ENCODE measurements around the gene SYCE1L. TPM values are rescaled to one million over a fixed set of nuclear protein-coding genes. Genes with fewer than 3 reads are reported as not detected.
"Not testable (repeated sequence)": the region's sequence is repeated elsewhere in the genome, so short reads cannot be mapped to it uniquely, and the experiment has no call there.

Gene SYCE1L
- total RNA-seq, 4 donors from 2014 or later: 3.9 TPM; not detected in 3

DNA sequence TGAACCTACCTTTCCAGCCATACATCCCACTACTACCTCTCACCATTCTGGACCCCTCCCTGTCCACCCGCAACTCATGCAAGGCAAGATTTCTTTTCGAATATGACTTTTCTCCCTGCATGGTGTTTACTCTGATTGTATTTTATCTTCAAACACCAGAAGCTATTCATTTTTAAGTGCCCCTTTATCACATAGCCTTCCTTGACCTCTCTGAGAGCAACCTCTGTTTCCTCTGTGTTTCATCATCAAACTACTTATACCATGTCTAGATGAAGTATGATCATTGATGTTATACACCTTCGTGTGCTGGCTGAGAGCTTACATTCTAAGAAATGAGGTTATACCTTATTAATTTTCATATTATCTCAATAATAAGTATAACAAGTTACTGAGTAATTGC is 31.8 kb downstream of the SYCE1L start:
- Histone ChIP-seq H3K4me3 (replicated peaks in 1 of 3) (no peak overlapping the region), H3K4me1 (no peaks in the 10 kb centered on the region), H3K27ac (no peak overlapping the region), H3K9me3 (no peaks in the 10 kb centered on the region), H3K27me3 (no peaks in the 10 kb centered on the region), H3K36me3 (no peaks in the 10 kb centered on the region)
- WGBS, 2 donors: 92 to 93% methylated on average over 3 of the region's 3 CpGs
- no peak for DNase-seq
- intact Hi-C loops (cut with DNase I): loop anchor here (5.0 to 10.0 kb wide), 2 partner anchors 214 to 431 kb away; no protein-coding TSS in a partner anchor
- TF ChIP-seq, protein P1, sequence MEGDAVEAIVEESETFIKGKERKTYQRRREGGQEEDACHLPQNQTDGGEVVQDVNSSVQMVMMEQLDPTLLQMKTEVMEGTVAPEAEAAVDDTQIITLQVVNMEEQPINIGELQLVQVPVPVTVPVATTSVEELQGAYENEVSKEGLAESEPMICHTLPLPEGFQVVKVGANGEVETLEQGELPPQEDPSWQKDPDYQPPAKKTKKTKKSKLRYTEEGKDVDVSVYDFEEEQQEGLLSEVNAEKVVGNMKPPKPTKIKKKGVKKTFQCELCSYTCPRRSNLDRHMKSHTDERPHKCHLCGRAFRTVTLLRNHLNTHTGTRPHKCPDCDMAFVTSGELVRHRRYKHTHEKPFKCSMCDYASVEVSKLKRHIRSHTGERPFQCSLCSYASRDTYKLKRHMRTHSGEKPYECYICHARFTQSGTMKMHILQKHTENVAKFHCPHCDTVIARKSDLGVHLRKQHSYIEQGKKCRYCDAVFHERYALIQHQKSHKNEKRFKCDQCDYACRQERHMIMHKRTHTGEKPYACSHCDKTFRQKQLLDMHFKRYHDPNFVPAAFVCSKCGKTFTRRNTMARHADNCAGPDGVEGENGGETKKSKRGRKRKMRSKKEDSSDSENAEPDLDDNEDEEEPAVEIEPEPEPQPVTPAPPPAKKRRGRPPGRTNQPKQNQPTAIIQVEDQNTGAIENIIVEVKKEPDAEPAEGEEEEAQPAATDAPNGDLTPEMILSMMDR (IDR thresholded peaks at IDR 0.05): no peak
- no peak for TF ChIP-seq POLR2A (IDR thresholded peaks at IDR 0.05)

DNA sequence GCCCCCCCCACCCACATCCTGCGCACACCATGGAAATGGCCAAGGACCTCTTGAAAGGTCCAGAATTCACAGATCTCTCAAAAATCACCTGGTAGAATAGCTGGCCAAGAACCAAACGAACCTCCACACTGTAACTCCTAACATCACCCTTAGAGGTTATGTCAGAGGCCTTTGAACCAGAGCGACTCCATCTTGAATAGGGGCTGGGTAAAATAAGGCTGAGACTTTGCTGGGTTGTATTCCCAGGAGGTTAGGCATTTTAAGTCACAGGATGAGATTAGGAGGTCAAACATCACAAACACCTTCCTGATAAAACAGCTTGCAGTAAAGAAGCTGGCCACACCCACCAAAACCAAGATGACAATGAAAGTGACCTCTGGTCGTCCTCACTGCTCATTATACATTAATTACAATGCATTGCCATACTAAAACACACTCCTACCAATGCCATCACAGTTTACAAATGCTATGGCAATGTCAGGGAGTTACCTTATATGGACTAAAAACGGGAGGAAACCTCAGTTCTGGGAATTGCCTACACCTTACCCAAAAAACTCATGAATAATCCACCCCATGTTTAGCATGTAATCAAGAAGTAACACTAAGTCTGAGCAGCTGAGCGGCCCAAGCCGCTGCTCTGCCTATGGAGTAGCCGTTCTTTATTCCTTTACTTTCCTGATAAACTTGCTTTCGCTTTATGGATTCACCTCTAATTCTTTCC is 34.8 kb downstream of the SYCE1L start:
- TF ChIP-seq, protein P1 (IDR thresholded peaks at IDR 0.05): no peak
- no peak for TF ChIP-seq POLR2A (IDR thresholded peaks at IDR 0.05)
- H3K4me3 ChIP-seq (replicated peaks in 1 of 3): no peak overlapping the region
- no peaks in the 10 kb centered on the region for H3K36me3 ChIP-seq
- no peaks in the 10 kb centered on the region for H3K27me3 ChIP-seq
- H3K27ac ChIP-seq: no peak overlapping the region
- no peak for DNase-seq
- intact Hi-C loops (cut with DNase I): loop anchor here (5.0 to 10.0 kb wide), 2 partner anchors 211 to 428 kb away; no protein-coding TSS in a partner anchor
- no peaks in the 10 kb centered on the region for H3K9me3 ChIP-seq
- WGBS, 2 donors: 79 to 84% methylated on average over 9 of the region's 9 CpGs
- peaks cover 0 to 3% of the 10 kb centered on the region in 2 donors for H3K4me1 ChIP-seq

DNA sequence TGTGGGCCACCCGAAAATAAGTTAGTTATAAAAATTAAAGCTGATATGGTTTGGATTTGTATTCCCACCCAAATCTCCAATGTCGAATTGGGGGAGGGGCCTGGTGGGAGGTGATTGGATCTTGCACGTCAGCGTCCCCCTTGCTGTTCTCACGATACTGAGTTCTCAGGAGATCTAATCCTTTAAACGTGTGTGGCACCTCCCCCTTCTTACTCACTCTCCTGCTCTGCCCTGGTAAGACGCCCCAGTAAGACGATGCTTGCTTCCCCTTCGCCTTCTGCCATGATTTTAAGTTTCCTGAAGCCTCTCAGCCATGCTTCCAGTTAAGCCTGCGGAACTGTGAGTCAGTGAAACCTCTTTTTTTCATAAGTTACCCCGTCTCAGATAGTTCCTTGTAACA is 35.4 kb downstream of the SYCE1L start:
- no peaks in the 10 kb centered on the region for H3K9me3 ChIP-seq
- intact Hi-C loops (cut with DNase I): loop anchor here (5.0 to 10.0 kb wide), 2 partner anchors 210 to 428 kb away; no protein-coding TSS in a partner anchor
- no peak overlapping the region for H3K27ac ChIP-seq
- H3K27me3 ChIP-seq: no peaks in the 10 kb centered on the region
- no peaks in the 10 kb centered on the region for H3K36me3 ChIP-seq
- 50 to 54% methylated on average over 11 of the region's 11 CpGs for WGBS, 2 donors
- peaks cover 0 to 3% of the 10 kb centered on the region in 2 donors for H3K4me1 ChIP-seq
- TF ChIP-seq POLR2A (IDR thresholded peaks at IDR 0.05): no peak
- TF ChIP-seq, protein P1 (IDR thresholded peaks at IDR 0.05): no peak
- no peak overlapping the region for H3K4me3 ChIP-seq (replicated peaks in 1 of 3)
- no peak for DNase-seq

DNA sequence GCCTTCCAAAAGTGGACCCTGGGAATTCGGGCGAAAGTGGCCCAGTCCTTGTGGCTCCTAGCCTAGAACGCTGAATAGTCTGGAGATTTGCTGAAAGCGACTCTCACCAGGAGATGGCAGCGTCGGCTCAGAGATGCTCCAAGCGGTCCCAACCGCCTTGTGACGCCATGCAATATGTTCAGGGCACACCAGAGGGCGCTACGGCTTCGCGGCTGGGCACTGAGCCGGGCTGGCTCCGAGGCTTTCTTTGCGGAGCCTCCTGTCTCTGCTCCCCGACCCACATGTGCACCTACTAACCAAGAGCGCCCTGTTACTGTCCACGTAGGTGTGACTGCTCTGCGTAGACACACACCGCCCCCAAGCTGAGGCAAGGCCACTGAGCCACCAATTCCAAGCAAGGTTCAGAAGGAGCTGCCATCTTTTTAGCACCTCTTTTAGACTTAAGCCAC is 36.9 kb downstream of the SYCE1L start:
- intact Hi-C loops (cut with DNase I): loop anchor here (2.0 to 10.0 kb wide), 2 partner anchors 209 to 349 kb away; no protein-coding TSS in a partner anchor
- peaks cover 0 to 3% of the 10 kb centered on the region in 2 donors for H3K4me1 ChIP-seq
- TF ChIP-seq, protein P1 (IDR thresholded peaks at IDR 0.05): peak; percentile 98 to 100 (median 100)
- TF ChIP-seq POLR2A (IDR thresholded peaks at IDR 0.05): no peak
- H3K9me3 ChIP-seq: no peaks in the 10 kb centered on the region
- 0 to 2% methylated on average over 7 to 21 of the region's 21 CpGs for WGBS, 2 donors
- H3K27ac ChIP-seq: no peak overlapping the region
- no peak overlapping the region for H3K4me3 ChIP-seq (replicated peaks in 1 of 3)
- H3K36me3 ChIP-seq: no peaks in the 10 kb centered on the region
- no peaks in the 10 kb centered on the region for H3K27me3 ChIP-seq
- peak; percentile 83 to 88 for DNase-seq

DNA sequence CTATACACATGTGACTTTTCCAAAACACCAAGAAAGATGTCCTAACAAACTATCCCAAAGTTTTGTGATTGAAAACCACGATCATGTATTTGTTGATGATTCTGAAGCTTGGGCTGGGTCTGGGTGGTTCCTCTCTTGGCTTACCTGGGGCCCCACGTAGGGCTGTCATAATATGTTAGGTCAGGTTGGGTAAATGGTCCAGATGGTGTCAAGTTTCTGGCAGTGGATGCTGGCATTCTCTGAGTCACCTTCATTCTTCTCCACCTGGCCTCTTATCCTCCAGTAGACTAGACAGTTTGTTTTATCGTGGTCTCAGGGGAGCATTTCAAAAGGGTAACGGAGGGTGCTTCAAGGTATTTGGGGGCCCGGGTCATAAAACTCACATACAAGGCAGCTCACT is 39.4 kb downstream of the SYCE1L start:
- no peak for DNase-seq
- intact Hi-C loops (cut with DNase I): loop anchor here (10.0 kb wide), 1 partner anchor 206 kb away; no protein-coding TSS in a partner anchor

DNA sequence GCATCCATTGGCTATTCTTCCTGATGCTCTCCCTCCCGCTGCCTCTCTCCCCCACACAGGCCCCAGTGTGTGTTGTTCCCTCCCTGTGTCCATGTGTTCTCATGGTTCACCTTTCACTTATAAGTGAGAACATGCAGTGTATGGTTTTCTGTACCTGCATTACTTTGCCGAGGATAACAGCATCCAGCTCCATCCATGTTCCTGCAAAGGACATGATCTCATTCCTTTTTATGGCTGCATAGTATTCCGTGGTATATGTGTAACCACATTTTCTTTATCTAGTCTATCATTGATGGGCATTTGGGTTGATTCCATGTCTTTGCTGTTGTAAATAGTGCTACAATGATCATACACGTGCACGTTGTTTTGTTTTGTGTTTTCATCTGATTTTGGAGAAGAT is 43.3 kb downstream of the SYCE1L start:
- DNase-seq; H3K4me1 ChIP-seq; H3K9me3 ChIP-seq; H3K36me3 ChIP-seq; H3K27me3 ChIP-seq; H3K27ac ChIP-seq; intact Hi-C loops (cut with DNase I); H3K4me3 ChIP-seq (replicated peaks in 1 of 3): not testable (repeated sequence)
- 93 to 98% methylated on average over 5 of the region's 5 CpGs for WGBS, 2 donors

More for the DNA sequence above, 39.4 kb downstream of the SYCE1L start:
- Histone ChIP-seq H3K27ac (no peak overlapping the region), H3K36me3 (no peaks in the 10 kb centered on the region), H3K9me3 (no peaks in the 10 kb centered on the region), H3K4me1 (peaks cover 0 to 3% of the 10 kb centered on the region in 2 donors), H3K4me3 (replicated peaks in 1 of 3) (no peak overlapping the region), H3K27me3 (no peaks in the 10 kb centered on the region)
- 57 to 60% methylated on average over 5 of the region's 5 CpGs for WGBS, 2 donors
- TF ChIP-seq, protein P1 (IDR thresholded peaks at IDR 0.05): no peak
- TF ChIP-seq POLR2A (IDR thresholded peaks at IDR 0.05): no peak
